Loucy (cell line): ENCODE measurements around the gene KRT1.

Source experiments
- CTCF ChIP-seq: fragments of 200-600 bp; sonication (generic); conservative IDR thresholded peaks from 2 replicates; pipeline ENCODE4 v1.5.1; 2014; ENCODE audit warnings: mild to moderate bottlenecking, antibody characterized with exemption, low read length
- EZH2phosphoT487 ChIP-seq: fragments of 200-600 bp; IDR thresholded peaks from 2 replicates; pipeline ENCODE4 v1.6.1; 2018; ENCODE audit warnings: antibody characterized with exemption, mild to moderate bottlenecking, moderate library complexity, borderline replicate concordance

- no peak for TF ChIP-seq CTCF
- TF ChIP-seq EZH2phosphoT487: no peak
Observed at GRCh38 chr12:52680363-52680762, at the start of gene KRT1.
